Stimulated activated CD4-positive, alpha-beta T cell treated with anti-CD3 and anti-CD28 coated beads, Interleukin-12 subunit alpha, Interleukin-12 subunit beta, amount 100 ng/mL, for 4 hours (primary cell): ENCODE data around the gene USP36.
"Not testable (repeated sequence)": the region's sequence is repeated elsewhere in the genome, so short reads cannot be mapped to it uniquely, and the experiment has no call there.

Experiments used
- DNase-seq: peaks from one replicate; pipeline ENCODE4 v3.0.0-alpha.2; 2020

Gene USP36

GRCh38 chr17:78789149-78789662, 51.4 kb downstream of the USP36 start:
- no peak for DNase-seq

- DNase-seq: no peak
These were observed 52.2 kb downstream of the USP36 start for GRCh38 chr17:78788451-78788850.

GRCh38 chr17:78787444-78787843, 53.2 kb downstream of the USP36 start:
- DNase-seq: no peak

- no peak for DNase-seq
These were observed 55.0 kb downstream of the USP36 start for GRCh38 chr17:78785663-78786057.

- DNase-seq: no peak
These were observed 55.5 kb downstream of the USP36 start for GRCh38 chr17:78785011-78785662.

GRCh38 chr17:78784352-78784751, 56.3 kb downstream of the USP36 start:
- DNase-seq: no peak

GRCh38 chr17:78783711-78784324, 56.8 kb downstream of the USP36 start:
- DNase-seq: no peak

- DNase-seq: no peak
These were observed 58.7 kb downstream of the USP36 start, which contains the start of gene CYTH1 for GRCh38 chr17:78781893-78782304. TSS of gene CYTH1 (minus strand) at chr17:78782273. CDS start at chr17:78782223, 50 bp downstream.

- DNase-seq: peak; percentile 41
These were observed 59.3 kb downstream of the USP36 start for GRCh38 chr17:78781104-78781892.

- DNase-seq: no peak
These were observed 60.3 kb downstream of the USP36 start for GRCh38 chr17:78780335-78780734.

- DNase-seq: no peak
These were observed 60.8 kb downstream of the USP36 start for GRCh38 chr17:78779850-78780249.

GRCh38 chr17:78779286-78779651, 61.3 kb downstream of the USP36 start:
- DNase-seq: not testable (repeated sequence)

- no peak for DNase-seq
These were observed 62.7 kb downstream of the USP36 start for GRCh38 chr17:78777881-78778280.

- DNase-seq: no peak
These were observed 65.5 kb downstream of the USP36 start for GRCh38 chr17:78774956-78775571.

GRCh38 chr17:78774453-78774852, 66.2 kb downstream of the USP36 start:
- no peak for DNase-seq

GRCh38 chr17:78771758-78772382, 68.7 kb downstream of the USP36 start:
- no peak for DNase-seq

GRCh38 chr17:78769196-78769773, 71.3 kb downstream of the USP36 start:
- DNase-seq: no peak

GRCh38 chr17:78767806-78768205, 72.8 kb downstream of the USP36 start:
- DNase-seq: no peak

GRCh38 chr17:78766743-78767294, 73.8 kb downstream of the USP36 start:
- DNase-seq: no peak

GRCh38 chr17:78766225-78766624, 74.4 kb downstream of the USP36 start:
- no peak for DNase-seq

GRCh38 chr17:78765821-78766220, 74.8 kb downstream of the USP36 start:
- DNase-seq: no peak

- DNase-seq: no peak
These were observed 75.7 kb downstream of the USP36 start for GRCh38 chr17:78764871-78765270.
